CD4-positive, alpha-beta T cell (primary cell): ENCODE data around the gene TGFBR2. TPM values are rescaled to one million over a fixed set of nuclear protein-coding genes. Genes with fewer than 3 reads are reported as not detected.
A peak's percentile ranks its signal among the peaks of the same experiment; 100 is the strongest.

Source experiments
- ATAC-seq: fragments of 200-7000 bp; cut with Tn5 transposase; one replicate; pipeline ENCODE4 v1.10.0; 2022; ENCODE audit warnings: mild to moderate bottlenecking; ENCODE audit not compliant: poor library complexity
- CTCF ChIA-PET: fragments of 350-600 bp; sonication (Branson Sonifier 250); formaldehyde crosslinking; loops from one replicate; lab custom pipeline; 2021; ENCODE audit warnings: antibody characterized with exemption, inconsistent platforms; lab: Charles Lee
- POLR2A ChIA-PET: fragments of 350-600 bp; sonication (Branson Sonifier 250); formaldehyde crosslinking; loops from one replicate; lab custom pipeline; 2021; ENCODE audit warnings: antibody characterized with exemption, inconsistent platforms; lab: Charles Lee
- DNase-seq, 14 experiments: peaks; one replicate each; pipeline ENCODE4 v3.0.0-alpha.2; 2013 to 2020; ENCODE audit warnings: mixed read lengths in 2 of 14
- H3K27ac ChIP-seq, 2 donors: one replicate each; pipeline versions ENCODE4 v1.5.1 to v1.7.0; 2013; ENCODE audit warnings: low read length in 2 of 2, low read depth in 1 of 2, mild to moderate bottlenecking in 1 of 2
- H3K27me3 ChIP-seq, 2 experiments: 1 replicate in 1 of 2; 2 replicates in 1 of 2; pipeline versions ENCODE4 v1.6.1 to v1.7.0; 2013; ENCODE audit warnings: low read length in 2 of 2, control low read depth in 1 of 2, mild to moderate bottlenecking in 1 of 2, moderate library complexity in 1 of 2; ENCODE audit not compliant: insufficient read depth in 2 of 2, control insufficient read depth in 1 of 2
- H3K36me3 ChIP-seq: one replicate; pipeline ENCODE4 v1.6.1; 2013; ENCODE audit warnings: low read length, control low read depth; ENCODE audit not compliant: insufficient read depth
- H3K4me1 ChIP-seq: one replicate; pipeline ENCODE4 v1.6.1; 2013; ENCODE audit warnings: low read length, control low read depth; ENCODE audit not compliant: insufficient read depth
- H3K4me3 ChIP-seq: one replicate; pipeline ENCODE4 v1.5.1; 2013; ENCODE audit warnings: mild to moderate bottlenecking, low read length, moderate library complexity
- H3K9me3 ChIP-seq, 2 experiments: 1 replicate in 1 of 2; 2 replicates in 1 of 2; pipeline versions ENCODE4 v1.6.1 to v1.7.0; 2013; ENCODE audit warnings: low read length in 2 of 2, mild to moderate bottlenecking in 2 of 2, control low read depth in 1 of 2, moderate library complexity in 1 of 2; ENCODE audit not compliant: control insufficient read depth in 1 of 2, insufficient read depth in 1 of 2
- H3K27ac Mint-ChIP-seq: one replicate; pipeline ENCODE4 v1.8.0; 2020; ENCODE audit warnings: mixed read lengths
- H3K27me3 Mint-ChIP-seq: one replicate; pipeline ENCODE4 v1.8.0; 2021; ENCODE audit warnings: mixed read lengths
- H3K36me3 Mint-ChIP-seq: one replicate; pipeline ENCODE4 v1.8.0; 2021; ENCODE audit warnings: low read depth, mixed read lengths
- H3K4me1 Mint-ChIP-seq: one replicate; pipeline ENCODE4 v1.8.0; 2021; ENCODE audit warnings: low read depth, mixed read lengths
- H3K4me3 Mint-ChIP-seq: one replicate; pipeline ENCODE4 v1.8.0; 2020; ENCODE audit warnings: mild to moderate bottlenecking, mixed read lengths
- H3K9me3 Mint-ChIP-seq: one replicate; pipeline ENCODE4 v1.8.0; 2020; ENCODE audit warnings: mixed read lengths
- intact Hi-C, 2 experiments: fragments of 100-400 bp; cut with DNase I in 1 of 2; cut with micrococcal nuclease in 1 of 2; formaldehyde crosslinking; loops; one replicate each; pipeline versions ENCODE4 v1.15.1 to v1.9.0; 2023 to 2025; cut with DNase I, micrococcal nuclease
- polyA plus RNA-seq, 2 donors: library from polyadenylated mRNA; unstranded; fragments of 120-200 nt; gene quantifications; one replicate each; pipeline ENCODE4 v1.2.1, GENCODE V29; 2013
- total RNA-seq, 174 experiments: library from RNA in 2 of 174; stranded (reverse) in 2 of 174; gene quantifications; one replicate each; pipeline ENCODE4 v1.2.3 and lab custom pipeline; 2021 to 2026
- TF ChIP-seq, protein P1 (sequence below): fragments of 200-600 bp; IDR thresholded peaks from one replicate; pipeline ENCODE4 v1.8.0; 2022; ENCODE audit warnings: antibody characterized with exemption, mild to moderate bottlenecking

The TGFBR2 gene
- total RNA-seq: 100 to 1,000 TPM; 203 to 205 TPM
- 104 TPM for polyA plus RNA-seq (2013, experiment 1 of 2)
- 92.9 TPM for polyA plus RNA-seq (2013, experiment 2 of 2)
- 85.5 to 953 (median 304) reads per million in 172 experiments for total RNA-seq (lab: John Stamatoyannopoulos, UW)

DNA sequence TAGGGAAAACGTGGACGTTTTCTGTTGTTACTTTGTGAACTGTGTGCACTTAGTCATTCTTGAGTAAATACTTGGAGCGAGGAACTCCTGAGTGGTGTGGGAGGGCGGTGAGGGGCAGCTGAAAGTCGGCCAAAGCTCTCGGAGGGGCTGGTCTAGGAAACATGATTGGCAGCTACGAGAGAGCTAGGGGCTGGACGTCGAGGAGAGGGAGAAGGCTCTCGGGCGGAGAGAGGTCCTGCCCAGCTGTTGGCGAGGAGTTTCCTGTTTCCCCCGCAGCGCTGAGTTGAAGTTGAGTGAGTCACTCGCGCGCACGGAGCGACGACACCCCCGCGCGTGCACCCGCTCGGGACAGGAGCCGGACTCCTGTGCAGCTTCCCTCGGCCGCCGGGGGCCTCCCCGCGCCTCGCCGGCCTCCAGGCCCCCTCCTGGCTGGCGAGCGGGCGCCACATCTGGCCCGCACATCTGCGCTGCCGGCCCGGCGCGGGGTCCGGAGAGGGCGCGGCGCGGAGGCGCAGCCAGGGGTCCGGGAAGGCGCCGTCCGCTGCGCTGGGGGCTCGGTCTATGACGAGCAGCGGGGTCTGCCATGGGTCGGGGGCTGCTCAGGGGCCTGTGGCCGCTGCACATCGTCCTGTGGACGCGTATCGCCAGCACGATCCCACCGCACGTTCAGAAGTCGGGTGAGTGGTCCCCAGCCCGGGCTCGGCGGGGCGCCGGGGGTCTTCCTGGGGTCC, at the start of gene TGFBR2:
Gene TGFBR2 (plus strand): TSS at position 301 of the 731 bp plus-strand sequence. CDS start 283 bp downstream, at position 584.
- no peaks in the 10 kb centered on the region for H3K9me3 ChIP-seq
- H3K4me3 ChIP-seq: peak within 1 kb of the TSS; percentile 73
- no peaks in the 10 kb centered on the region for H3K36me3 ChIP-seq
- peak within 1 kb of the TSS; percentile 99 for H3K4me3 Mint-ChIP-seq
- ChIA-PET POLR2A (interaction anchor here (0.5 to 8.9 kb wide), 34 partner anchors 8 to 366 kb away, joined by 3 to 176 read pairs (median 5); no protein-coding TSS in a partner anchor), CTCF (interaction anchor here (0.8 to 3.6 kb wide), 7 partner anchors 9 to 287 kb away, joined by 3 to 13 read pairs (median 4); no protein-coding TSS in a partner anchor)
- intact Hi-C loops: loop anchor here (1.0 to 10.0 kb wide), 6 partner anchors 8 to 492 kb away; no protein-coding TSS in a partner anchor
- peak within 1 kb of the TSS; percentile 61 to 91 for H3K27ac ChIP-seq
- ATAC-seq (peak; percentile 62), DNase-seq (peak; percentile 61 to 91 (median 79))
- no peaks in the 10 kb centered on the region for H3K27me3 ChIP-seq
- H3K36me3 Mint-ChIP-seq: peaks cover 61% of the 10 kb centered on the region
- TF ChIP-seq, protein P1, sequence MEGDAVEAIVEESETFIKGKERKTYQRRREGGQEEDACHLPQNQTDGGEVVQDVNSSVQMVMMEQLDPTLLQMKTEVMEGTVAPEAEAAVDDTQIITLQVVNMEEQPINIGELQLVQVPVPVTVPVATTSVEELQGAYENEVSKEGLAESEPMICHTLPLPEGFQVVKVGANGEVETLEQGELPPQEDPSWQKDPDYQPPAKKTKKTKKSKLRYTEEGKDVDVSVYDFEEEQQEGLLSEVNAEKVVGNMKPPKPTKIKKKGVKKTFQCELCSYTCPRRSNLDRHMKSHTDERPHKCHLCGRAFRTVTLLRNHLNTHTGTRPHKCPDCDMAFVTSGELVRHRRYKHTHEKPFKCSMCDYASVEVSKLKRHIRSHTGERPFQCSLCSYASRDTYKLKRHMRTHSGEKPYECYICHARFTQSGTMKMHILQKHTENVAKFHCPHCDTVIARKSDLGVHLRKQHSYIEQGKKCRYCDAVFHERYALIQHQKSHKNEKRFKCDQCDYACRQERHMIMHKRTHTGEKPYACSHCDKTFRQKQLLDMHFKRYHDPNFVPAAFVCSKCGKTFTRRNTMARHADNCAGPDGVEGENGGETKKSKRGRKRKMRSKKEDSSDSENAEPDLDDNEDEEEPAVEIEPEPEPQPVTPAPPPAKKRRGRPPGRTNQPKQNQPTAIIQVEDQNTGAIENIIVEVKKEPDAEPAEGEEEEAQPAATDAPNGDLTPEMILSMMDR: no peak
- no peaks in the 10 kb centered on the region for H3K27me3 Mint-ChIP-seq
- no peaks in the 10 kb centered on the region for H3K9me3 Mint-ChIP-seq
- peaks cover 63% of the 10 kb centered on the region for H3K4me1 Mint-ChIP-seq
- H3K27ac Mint-ChIP-seq: peak within 1 kb of the TSS; percentile 96
- H3K4me1 ChIP-seq: peaks cover 28% of the 10 kb centered on the region

DNA sequence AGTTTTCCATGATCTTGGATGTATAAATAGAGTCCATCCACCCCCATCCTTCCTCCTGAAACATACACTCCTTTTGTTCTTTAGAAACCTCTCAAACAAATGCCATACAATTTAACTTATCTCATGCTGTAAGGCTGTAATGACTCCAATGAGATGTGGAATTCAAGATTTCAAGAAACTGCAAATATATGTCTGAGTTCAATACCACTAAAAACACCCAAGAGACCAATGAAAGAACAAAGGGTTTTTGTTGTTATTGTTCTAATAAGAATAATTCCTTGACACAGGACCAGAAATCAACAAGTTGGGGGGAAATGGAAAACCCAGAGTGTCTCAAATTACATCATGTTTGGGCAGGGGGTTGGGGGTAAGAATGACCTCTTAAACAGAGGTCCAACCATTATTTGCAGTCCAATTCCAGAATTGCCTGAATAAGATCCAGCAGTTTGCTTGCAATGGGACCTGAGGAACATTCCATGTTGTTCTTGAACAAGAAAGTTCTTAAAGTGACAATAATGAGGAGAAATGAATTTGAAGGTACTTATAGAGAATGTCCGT, 48.6 kb upstream of the TGFBR2 start:
- CTCF ChIA-PET: no interaction called here
- intact Hi-C loops: no loop called here
- H3K9me3 ChIP-seq: no peaks in the 10 kb centered on the region

DNA sequence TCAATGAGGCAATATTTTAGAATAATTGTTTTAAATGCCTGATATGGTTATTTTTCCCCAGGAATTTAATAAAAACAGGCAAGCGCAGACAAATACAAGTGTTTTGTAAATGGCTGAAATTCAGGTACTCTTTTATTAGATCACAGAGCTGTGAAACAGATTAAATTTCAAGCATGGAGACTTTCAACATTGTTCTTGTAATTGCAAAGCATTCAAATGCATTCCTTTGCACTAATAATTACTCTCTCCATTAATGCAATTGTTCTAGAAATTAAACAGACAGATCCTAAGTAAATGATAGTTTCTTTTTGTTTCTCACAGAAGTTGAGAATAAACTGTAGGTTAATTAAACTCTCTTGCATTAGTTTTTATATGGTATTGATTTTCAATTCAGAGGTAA, 42.4 kb upstream of the TGFBR2 start:
- CTCF ChIA-PET: no interaction called here
- ATAC-seq: no peak
- intact Hi-C loops: no loop called here

More for the DNA sequence above, 48.6 kb upstream of the TGFBR2 start:
- Histone ChIP-seq H3K27ac (no peak overlapping the region), H3K4me1 (no peaks in the 10 kb centered on the region), H3K4me3 (no peak overlapping the region), H3K27me3 (no peaks in the 10 kb centered on the region), H3K36me3 (no peaks in the 10 kb centered on the region)
- Mint-ChIP-seq H3K4me3 (no peak overlapping the region), H3K27ac (no peak overlapping the region), H3K9me3 (no peaks in the 10 kb centered on the region), H3K4me1 (no peaks in the 10 kb centered on the region), H3K27me3 (no peaks in the 10 kb centered on the region), H3K36me3 (no peaks in the 10 kb centered on the region)
- POLR2A ChIA-PET: no interaction called here
- DNase-seq (no peak), ATAC-seq (no peak)
- TF ChIP-seq, protein P1: no peak

More for the DNA sequence above, 42.4 kb upstream of the TGFBR2 start:
- TF ChIP-seq, protein P1: no peak
- Mint-ChIP-seq H3K27ac (no peak overlapping the region), H3K36me3 (no peaks in the 10 kb centered on the region), H3K4me3 (no peak overlapping the region), H3K27me3 (no peaks in the 10 kb centered on the region), H3K4me1 (no peaks in the 10 kb centered on the region), H3K9me3 (no peaks in the 10 kb centered on the region)
- no peaks in the 10 kb centered on the region for H3K27me3 ChIP-seq
- H3K4me1 ChIP-seq: no peaks in the 10 kb centered on the region
- DNase-seq: no peak
- POLR2A ChIA-PET: interaction anchor here (1.5 kb wide), 1 partner anchor 19 kb away, joined by 3 read pairs; no protein-coding TSS in a partner anchor
- H3K27ac ChIP-seq: no peak overlapping the region
- no peaks in the 10 kb centered on the region for H3K36me3 ChIP-seq
- H3K4me3 ChIP-seq: no peak overlapping the region
- H3K9me3 ChIP-seq: no peaks in the 10 kb centered on the region
